ENCODE data around the gene RAVER1.

Gene RAVER1

DNA sequence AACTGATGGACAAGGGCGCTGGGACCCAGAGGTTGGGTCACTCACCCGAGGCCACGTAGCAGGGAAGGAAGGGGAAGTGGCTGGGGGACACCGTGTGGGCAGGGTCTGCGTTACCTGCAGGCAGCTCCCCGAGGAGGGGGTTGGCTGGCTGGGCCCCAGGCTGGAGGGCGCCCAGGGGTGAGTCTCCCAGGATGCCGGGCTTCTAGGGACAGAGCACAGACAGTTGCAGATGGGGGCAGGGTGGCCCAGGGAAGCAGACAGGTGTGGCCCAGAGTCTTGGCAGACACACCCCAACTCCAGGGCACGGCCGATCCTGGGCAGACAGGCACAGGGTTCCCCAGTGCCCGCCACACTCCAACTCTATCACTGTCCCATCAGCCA lies 11.9 kb downstream of the RAVER1 start:
- peaks cover 89% of the 10 kb centered on the region for H3K36me3 ChIP-seq (ENCODE audit: insufficient read depth, low read length)

DNA sequence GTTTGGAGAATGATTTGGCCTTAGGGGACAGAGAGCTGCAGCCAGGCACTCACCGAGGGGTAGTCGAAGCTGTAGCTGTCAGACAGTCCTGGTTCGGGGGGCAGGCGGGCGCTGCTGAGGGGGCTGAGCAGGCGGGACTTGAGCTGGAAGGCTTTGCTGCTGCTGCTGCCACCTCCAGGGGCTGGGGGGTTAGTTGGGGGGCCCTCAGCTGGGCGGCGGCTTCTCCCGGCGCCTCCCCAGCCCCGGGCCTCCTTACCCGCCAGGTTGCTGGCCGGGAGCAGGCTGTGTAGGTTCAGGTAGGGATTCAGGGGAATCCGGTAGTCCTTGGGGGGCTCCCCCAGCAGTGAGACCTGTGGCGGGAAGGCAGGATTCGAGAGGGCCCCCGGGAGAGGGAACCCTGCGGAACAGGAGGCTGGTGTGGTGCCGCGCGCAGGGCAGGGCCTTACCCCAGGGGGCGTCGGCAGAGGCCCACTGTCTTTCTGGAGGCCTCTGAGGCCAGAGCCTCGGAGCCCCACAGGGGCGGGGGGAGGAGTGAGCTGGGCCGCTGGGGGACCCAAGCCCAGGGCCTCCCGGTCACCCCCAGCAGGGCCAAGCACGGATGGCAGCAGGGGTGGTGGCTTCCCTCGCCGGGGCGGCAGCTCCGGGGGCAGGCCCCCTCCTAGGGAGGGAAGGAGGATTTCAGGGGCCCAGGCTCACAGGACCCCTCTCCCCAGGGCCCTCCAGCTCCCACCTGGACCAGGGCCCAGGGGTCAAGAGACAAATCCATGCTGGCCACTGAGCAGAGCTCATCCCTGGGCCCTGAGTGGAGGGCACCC lies 12.5 kb downstream of the RAVER1 start:
- Histone ChIP-seq H3K4me2 (ENCODE audit: low read depth, low read length, poor library complexity, severe bottlenecking) (no peak overlapping the region), H3K79me2 (ENCODE audit: insufficient read depth, low read length) (no peaks in the 10 kb centered on the region), H3K9me3 (ENCODE audit: insufficient read depth, low read depth, low read length) (no peaks in the 10 kb centered on the region), H3K4me3 (ENCODE audit: low read length, poor library complexity, severe bottlenecking) (no peak overlapping the region), H3K4me1 (ENCODE audit: insufficient read depth, low read length, poor library complexity, severe bottlenecking) (no peaks in the 10 kb centered on the region), H3K27me3 (ENCODE audit: insufficient read depth, low read length, poor library complexity, severe bottlenecking) (no peaks in the 10 kb centered on the region), H3K9me2 (replicated peaks; ENCODE audit: low read depth, low read length) (no peaks in the 10 kb centered on the region), H3K9ac (ENCODE audit: low read depth, low read length, poor library complexity, severe bottlenecking) (no peak overlapping the region), H3K36me3 (ENCODE audit: insufficient read depth, low read length) (peaks cover 87% of the 10 kb centered on the region), H2AFZ (ENCODE audit: low read length) (no peak overlapping the region), H4K20me1 (ENCODE audit: insufficient read depth, low read length, poor library complexity, severe bottlenecking) (no peaks in the 10 kb centered on the region), H3F3A (ENCODE audit: low read depth) (peaks cover 6% of the 10 kb centered on the region; the same call in 1 of the 2 replicates)
- no peak for TF ChIP-seq EZH2phosphoT487 (IDR thresholded peaks at IDR 0.05; ENCODE audit: borderline replicate concordance)
- TF ChIP-seq, protein P1, sequence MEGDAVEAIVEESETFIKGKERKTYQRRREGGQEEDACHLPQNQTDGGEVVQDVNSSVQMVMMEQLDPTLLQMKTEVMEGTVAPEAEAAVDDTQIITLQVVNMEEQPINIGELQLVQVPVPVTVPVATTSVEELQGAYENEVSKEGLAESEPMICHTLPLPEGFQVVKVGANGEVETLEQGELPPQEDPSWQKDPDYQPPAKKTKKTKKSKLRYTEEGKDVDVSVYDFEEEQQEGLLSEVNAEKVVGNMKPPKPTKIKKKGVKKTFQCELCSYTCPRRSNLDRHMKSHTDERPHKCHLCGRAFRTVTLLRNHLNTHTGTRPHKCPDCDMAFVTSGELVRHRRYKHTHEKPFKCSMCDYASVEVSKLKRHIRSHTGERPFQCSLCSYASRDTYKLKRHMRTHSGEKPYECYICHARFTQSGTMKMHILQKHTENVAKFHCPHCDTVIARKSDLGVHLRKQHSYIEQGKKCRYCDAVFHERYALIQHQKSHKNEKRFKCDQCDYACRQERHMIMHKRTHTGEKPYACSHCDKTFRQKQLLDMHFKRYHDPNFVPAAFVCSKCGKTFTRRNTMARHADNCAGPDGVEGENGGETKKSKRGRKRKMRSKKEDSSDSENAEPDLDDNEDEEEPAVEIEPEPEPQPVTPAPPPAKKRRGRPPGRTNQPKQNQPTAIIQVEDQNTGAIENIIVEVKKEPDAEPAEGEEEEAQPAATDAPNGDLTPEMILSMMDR (conservative IDR thresholded peaks at IDR 0.05; ENCODE audit: low read length) = no peak

More for the DNA sequence above, 11.9 kb downstream of the RAVER1 start:
- TF ChIP-seq EZH2phosphoT487 (IDR thresholded peaks at IDR 0.05; ENCODE audit: borderline replicate concordance) = no peak
- TF ChIP-seq, protein P1 (conservative IDR thresholded peaks at IDR 0.05; ENCODE audit: low read length) = no peak
- no peaks in the 10 kb centered on the region for H3K9me3 ChIP-seq (ENCODE audit: insufficient read depth, low read depth, low read length)
- no peaks in the 10 kb centered on the region for H3K79me2 ChIP-seq (ENCODE audit: insufficient read depth, low read length)
- no peaks in the 10 kb centered on the region for H3K27me3 ChIP-seq (ENCODE audit: insufficient read depth, low read length, poor library complexity, severe bottlenecking)
- no peak overlapping the region for H3K4me2 ChIP-seq (ENCODE audit: low read depth, low read length, poor library complexity, severe bottlenecking)
- H3K4me1 ChIP-seq (ENCODE audit: insufficient read depth, low read length, poor library complexity, severe bottlenecking) = no peaks in the 10 kb centered on the region
- H3K9me2 ChIP-seq (replicated peaks; ENCODE audit: low read depth, low read length) = no peaks in the 10 kb centered on the region
- H3K9ac ChIP-seq (ENCODE audit: low read depth, low read length, poor library complexity, severe bottlenecking) = no peak overlapping the region
- no peaks in the 10 kb centered on the region for H4K20me1 ChIP-seq (ENCODE audit: insufficient read depth, low read length, poor library complexity, severe bottlenecking)
- H2AFZ ChIP-seq (ENCODE audit: low read length) = no peak overlapping the region
- H3F3A ChIP-seq (ENCODE audit: low read depth) = peaks cover 6% of the 10 kb centered on the region; the same call in 1 of the 2 replicates
- H3K4me3 ChIP-seq (ENCODE audit: low read length, poor library complexity, severe bottlenecking) = no peak overlapping the region

DNA sequence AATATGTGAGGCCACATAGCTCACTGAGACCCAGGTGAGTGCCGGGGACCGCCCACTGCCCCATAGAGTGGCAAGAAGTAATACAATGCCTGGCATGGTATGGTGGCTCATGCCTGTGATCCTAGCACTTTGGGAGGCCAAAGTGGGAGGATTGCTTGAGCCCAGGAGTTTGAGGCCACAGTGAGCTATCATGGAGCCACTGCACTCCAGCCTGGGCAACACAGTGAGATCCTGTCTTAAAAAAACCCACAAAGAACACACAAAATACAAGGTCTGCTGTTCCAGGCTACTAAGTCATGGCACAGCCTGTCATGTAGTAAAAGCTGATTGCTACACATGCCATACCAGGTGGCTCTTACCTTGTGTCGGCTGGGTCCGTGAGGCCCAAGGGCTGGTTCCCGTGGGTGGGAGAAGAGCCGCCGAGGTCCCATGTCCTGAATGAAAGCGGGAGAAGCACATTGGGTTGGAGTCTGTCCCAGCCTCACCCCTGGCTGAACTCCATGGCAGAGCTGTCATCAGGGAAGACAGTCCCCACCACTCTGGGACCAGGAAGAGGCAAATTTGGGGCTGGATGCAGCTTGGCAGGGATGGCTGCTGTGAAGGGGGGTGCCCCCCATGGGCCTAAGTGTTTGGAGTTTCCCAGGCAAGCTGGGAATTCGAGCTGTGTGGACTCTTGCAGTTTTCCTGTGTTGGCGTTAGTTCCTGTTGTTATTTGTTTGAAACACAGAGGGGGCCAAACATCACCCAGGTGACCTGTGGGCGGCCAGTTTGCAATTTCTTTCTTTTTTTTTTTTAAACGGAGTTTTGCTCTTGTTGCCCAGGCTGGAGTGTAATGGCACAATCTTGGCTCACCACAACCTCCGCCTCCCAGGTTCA lies 14.3 kb downstream of the RAVER1 start:
- Histone ChIP-seq H3K27me3 (ENCODE audit: insufficient read depth, low read length, poor library complexity, severe bottlenecking) (no peaks in the 10 kb centered on the region), H3K79me2 (ENCODE audit: insufficient read depth, low read length) (no peaks in the 10 kb centered on the region), H3K9me3 (ENCODE audit: insufficient read depth, low read depth, low read length) (no peaks in the 10 kb centered on the region), H3F3A (ENCODE audit: low read depth) (peaks cover 6% of the 10 kb centered on the region; the same call in 1 of the 2 replicates), H3K4me3 (ENCODE audit: low read length, poor library complexity, severe bottlenecking) (no peak overlapping the region), H3K36me3 (ENCODE audit: insufficient read depth, low read length) (peaks cover 70% of the 10 kb centered on the region; the same call in 1 of the 2 replicates), H4K20me1 (ENCODE audit: insufficient read depth, low read length, poor library complexity, severe bottlenecking) (no peaks in the 10 kb centered on the region), H3K4me2 (ENCODE audit: low read depth, low read length, poor library complexity, severe bottlenecking) (no peak overlapping the region), H3K9me2 (replicated peaks; ENCODE audit: low read depth, low read length) (no peaks in the 10 kb centered on the region), H3K9ac (ENCODE audit: low read depth, low read length, poor library complexity, severe bottlenecking) (no peak overlapping the region), H2AFZ (ENCODE audit: low read length) (no peak overlapping the region), H3K4me1 (ENCODE audit: insufficient read depth, low read length, poor library complexity, severe bottlenecking) (peaks cover 5% of the 10 kb centered on the region)
- no peak for TF ChIP-seq EZH2phosphoT487 (IDR thresholded peaks at IDR 0.05; ENCODE audit: borderline replicate concordance)
- TF ChIP-seq, protein P1 (conservative IDR thresholded peaks at IDR 0.05; ENCODE audit: low read length) = no peak

Data from Loucy (cell line).